ENCODE results near the gene NARS2. TPM values are rescaled to one million over a fixed set of nuclear protein-coding genes. Genes with fewer than 3 reads are reported as not detected.

NARS2 gene
- total and polyA plus RNA-seq, 9 of the 15 experiments (the other 6 are each of a cell fraction or from before 2014, with no cell fraction given), result 26.8 to 48.0 (median 34.2) TPM

GRCh38 chr11:78549624-78550409 is 24.8 kb downstream of the NARS2 start:
- ChIA-PET POLR2A (interaction anchor here (0.6 to 1.8 kb wide), 7 partner anchors 9 to 1267 kb away, joined by 3 to 7 read pairs (median 3); no protein-coding TSS in a partner anchor), CTCF (ENCODE audit: low intra/inter-chr PET ratio) (no interaction called here)
- 39% methylated on average over 3 of the region's 3 CpGs for WGBS (ENCODE audit: insufficient coverage, low coverage, missing lambda C conversion rate)
- BruUV-seq (replicated peaks), result no TSS peak
- H2AFZ ChIP-seq (ENCODE audit: low read depth, low read length), result no peak overlapping the region
- peaks cover 9% of the 10 kb centered on the region; the same call in 1 of the 2 replicates for H4K20me1 ChIP-seq (replicated peaks; ENCODE audit: control insufficient read depth, insufficient read depth, low read length)
- peaks cover 12% of the 10 kb centered on the region; the same call in 2 of the 3 replicates for H3K79me2 ChIP-seq (ENCODE audit: control insufficient read depth, insufficient read depth, low read length)
- no peak overlapping the region for H3K4me2 ChIP-seq (ENCODE audit: insufficient read depth, low read length)
- no peaks in the 10 kb centered on the region for H3K9me1 ChIP-seq (ENCODE audit: control insufficient read depth, insufficient read depth, low read length)
- peaks cover 4 to 15% of the 10 kb centered on the region in 2 experiments; a peak in 4 of 5 replicates for H3K4me1 ChIP-seq (replicated peaks in 1 of 2; ENCODE audit: control insufficient read depth in 2 of 2, insufficient read depth in 2 of 2, low read length in 2 of 2)
- no peak overlapping the region for H3K4me3 ChIP-seq
- H3K9ac ChIP-seq (ENCODE audit: insufficient read depth in 1 of 2, low read depth in 2 of 2, low read length in 2 of 2), result no peak overlapping the region
- in situ Hi-C loops (cut with MboI), result no loop called here
- peak; percentile 54 for FAIRE-seq
- H3K36me3 ChIP-seq (ENCODE audit: control insufficient read depth, insufficient read depth, low read length), result peaks cover 17% of the 10 kb centered on the region; the same call in 2 of the 3 replicates
- intact Hi-C loops (cut with micrococcal nuclease), result no loop called here
- DNase-seq (ENCODE audit: extremely low read depth in 1 of 4, low spot score in 3 of 4), result no peak
- peak; percentile 39; the same call in 2 of the 3 replicates for ATAC-seq
- H3K9me3 ChIP-seq (replicated peaks; ENCODE audit: control insufficient read depth, insufficient read depth, low read depth, low read length), result no peaks in the 10 kb centered on the region
- peak overlapping the region; percentile 6; the same call in 1 of the 3 replicates for H3K27ac ChIP-seq (ENCODE audit: extremely low read depth, low read depth, low read length)
- no peaks in the 10 kb centered on the region for H3K27me3 ChIP-seq (ENCODE audit: control insufficient read depth in 2 of 2, insufficient read depth in 2 of 2, low read length in 2 of 2)
- TF ChIP-seq PTRF (tag; IDR thresholded peaks at IDR 0.05) (0 out of 2 replicates have a peak, but pooled peaks have one; percentile 49), SPI1 (IDR thresholded peaks at IDR 0.05; ENCODE audit: borderline replicate concordance, low read depth, low read length) (no peak), TCF3 (CRISPR knock-in tag; IDR thresholded peaks at IDR 0.05) (no peak), JUND (IDR thresholded peaks at IDR 0.05; ENCODE audit: borderline replicate concordance, low read depth, low read length) (no peak), JUND (tag; IDR thresholded peaks at IDR 0.05; ENCODE audit: borderline replicate concordance, low read depth, low read length) (peak; percentile 47; the same call in 1 of the 3 replicates), RBBP5 (IDR thresholded peaks at IDR 0.05; ENCODE audit: borderline replicate concordance, insufficient read depth, low read length, poor library complexity, severe bottlenecking) (no peak), CREB1 (IDR thresholded peaks at IDR 0.05) (no peak), CREB1 (CRISPR knock-in tag; IDR thresholded peaks at IDR 0.05) (no peak), CREB3 (tag; conservative IDR thresholded peaks at IDR 0.05; ENCODE audit: low read depth) (0 out of 2 replicates have a peak, but pooled peaks have one; percentile 63), BHLHE40 (IDR thresholded peaks at IDR 0.05; ENCODE audit: low read length) (no peak), ZNF449 (CRISPR knock-in tag; IDR thresholded peaks at IDR 0.05) (no peak), NR2C1 (IDR thresholded peaks at IDR 0.05) (no peak), NR2C1 (tag; IDR thresholded peaks at IDR 0.05) (peak; percentile 55), ZBTB33 (CRISPR knock-in tag; IDR thresholded peaks at IDR 0.05) (no peak), NR4A1 (CRISPR knock-in tag; IDR thresholded peaks at IDR 0.05) (no peak), NR4A1 (tag; IDR thresholded peaks at IDR 0.05) (peak; percentile 67; the same call in 1 of the 2 replicates), RAD21 (CRISPR knock-in tag; conservative IDR thresholded peaks at IDR 0.05 in 1 of 2, IDR thresholded peaks at IDR 0.05 in 1 of 2) (no peak), CTBP1 (IDR thresholded peaks at IDR 0.05; ENCODE audit: borderline replicate concordance) (0 out of 2 replicates have a peak, but pooled peaks have one; percentile 16)

Data from K562 (cell line).